GM18858 (cell line): ENCODE data around the gene KLF11.

Experiments used
- ATAC-seq: cut with Tn5 transposase; IDR thresholded peaks from one replicate; pipeline ENCODE4 v1.9.1; 2021; ENCODE audit not compliant: unreplicated experiment

KLF11 gene

DNA sequence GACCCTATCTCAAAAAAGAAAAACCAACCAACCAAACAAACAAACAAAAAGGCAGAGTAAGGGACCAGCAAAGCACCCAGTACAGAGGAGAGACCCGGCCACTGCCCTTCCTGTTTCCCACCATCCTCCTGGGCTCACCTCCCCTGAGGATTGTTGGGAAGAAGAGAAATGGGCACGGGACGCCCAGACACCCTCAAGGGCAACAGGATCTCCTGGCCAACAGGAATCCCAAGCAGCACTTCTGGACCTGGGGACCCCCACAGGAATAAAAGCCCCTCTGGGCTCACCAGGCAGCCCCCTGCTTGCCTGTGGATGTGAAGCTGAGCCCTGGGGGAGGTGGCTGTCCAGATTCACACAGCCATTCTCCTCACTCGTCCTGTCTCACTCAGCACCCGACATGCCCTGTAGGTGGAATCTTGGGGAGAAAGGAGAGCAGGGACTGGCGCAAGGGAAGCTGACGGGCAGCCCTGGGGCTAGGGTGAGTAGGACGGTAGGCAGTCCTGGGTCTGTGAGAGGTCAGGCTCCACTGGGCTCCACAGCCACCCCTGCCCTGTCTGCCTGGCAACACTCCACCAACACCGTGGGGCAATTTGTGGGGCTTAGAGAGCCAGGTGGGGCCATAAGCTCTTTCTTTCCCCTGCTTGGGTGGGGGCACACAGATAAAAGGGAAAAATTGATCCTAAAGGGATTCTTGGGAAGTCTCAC is 18.0 kb downstream of the KLF11 start:
- ATAC-seq = no peak

DNA sequence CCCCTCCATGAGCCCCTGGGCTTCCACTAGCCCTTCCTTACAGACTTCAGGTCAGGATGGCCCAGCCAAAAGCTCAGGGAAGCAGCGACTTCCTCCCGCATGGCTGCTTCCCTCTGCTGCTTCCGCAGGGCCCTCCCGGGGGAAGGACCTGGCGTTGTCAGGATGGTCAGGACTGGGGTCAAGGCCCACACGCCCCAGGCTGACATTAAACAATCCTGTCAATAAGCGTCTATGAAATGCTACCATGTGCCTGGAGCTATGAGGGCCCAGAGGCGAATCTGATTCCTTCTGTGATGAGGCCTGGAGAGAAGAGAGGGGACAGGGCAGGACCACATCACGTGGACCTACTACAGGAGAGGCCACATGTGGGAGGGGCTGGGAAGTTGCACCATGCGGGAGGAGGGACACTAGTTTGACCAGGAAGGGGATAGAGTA is 19.6 kb downstream of the KLF11 start:
- no peak for ATAC-seq

DNA sequence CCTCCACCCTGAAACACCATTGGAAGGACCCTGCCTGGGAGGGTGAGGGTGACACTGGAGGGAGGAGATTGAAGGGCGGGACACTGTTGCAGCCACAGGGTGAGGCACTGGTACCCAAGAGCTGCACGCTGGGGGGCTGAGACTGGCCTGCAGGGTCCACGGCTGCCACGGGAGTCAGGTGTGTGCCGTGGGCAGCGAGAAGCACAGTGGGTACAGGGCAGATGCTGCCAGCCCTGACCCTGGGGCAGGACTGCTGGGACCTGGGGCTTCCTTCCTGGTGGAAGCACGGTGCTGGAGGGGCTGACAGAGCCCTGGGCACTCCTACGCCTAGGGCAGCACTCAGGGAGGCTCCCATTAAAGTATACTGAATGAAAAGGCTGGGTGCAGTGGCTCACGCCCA is 20.2 kb downstream of the KLF11 start:
- no peak for ATAC-seq

DNA sequence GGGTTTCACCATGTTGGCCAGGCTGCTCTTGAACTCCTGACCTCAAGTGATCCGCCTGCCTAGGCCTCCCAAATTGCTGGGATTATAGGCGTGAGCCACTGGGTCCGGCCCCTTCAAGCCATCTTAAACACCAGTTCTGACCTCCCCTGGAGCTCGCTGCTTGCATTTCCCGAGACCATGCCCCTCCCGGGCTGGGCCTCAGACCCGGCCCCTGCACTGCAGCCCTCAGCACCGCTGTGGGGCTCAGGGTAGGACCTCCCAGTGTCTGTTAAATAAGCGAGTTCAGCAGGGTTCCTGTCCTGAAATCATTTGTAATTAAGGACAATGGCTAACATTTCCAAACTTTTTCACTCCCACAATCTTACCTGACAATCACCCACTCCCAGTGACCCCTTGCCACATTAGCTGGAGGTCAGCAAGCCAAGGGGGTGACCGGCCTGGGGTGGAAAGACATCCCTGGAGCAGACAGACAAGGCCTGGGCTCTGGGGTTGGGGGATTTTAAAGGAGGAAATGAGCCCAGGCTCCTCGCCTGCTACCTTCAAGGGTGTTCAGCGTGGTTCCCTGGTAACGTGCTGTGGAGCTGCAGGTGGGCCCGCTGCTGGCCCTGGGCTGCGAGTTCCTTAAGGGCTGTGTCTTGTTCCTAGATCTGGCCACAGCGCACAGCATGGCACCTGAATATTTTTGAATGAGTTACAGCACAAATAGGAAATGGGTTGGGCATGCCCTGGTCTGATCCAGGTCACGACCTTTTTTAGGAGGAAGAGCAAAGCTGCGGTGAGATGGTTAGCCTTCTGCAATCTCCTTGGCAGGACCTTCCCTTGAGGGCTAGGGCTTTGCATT is 21.8 kb downstream of the KLF11 start:
- no peak for ATAC-seq

DNA sequence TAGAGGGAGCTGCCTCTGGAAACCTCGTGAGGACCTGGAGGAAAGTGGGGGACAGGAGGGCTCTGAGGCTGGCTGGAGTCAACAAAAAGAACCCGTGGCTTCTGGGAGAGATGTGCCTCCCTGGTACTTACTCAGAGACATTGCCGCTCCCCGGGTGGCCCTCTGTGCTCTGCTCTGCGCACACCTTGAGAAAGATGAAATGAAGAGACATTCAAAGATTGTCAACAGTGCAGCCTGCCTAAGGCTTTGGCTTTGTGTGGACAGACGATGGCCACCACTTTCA is 22.4 kb downstream of the KLF11 start:
- no peak for ATAC-seq

DNA sequence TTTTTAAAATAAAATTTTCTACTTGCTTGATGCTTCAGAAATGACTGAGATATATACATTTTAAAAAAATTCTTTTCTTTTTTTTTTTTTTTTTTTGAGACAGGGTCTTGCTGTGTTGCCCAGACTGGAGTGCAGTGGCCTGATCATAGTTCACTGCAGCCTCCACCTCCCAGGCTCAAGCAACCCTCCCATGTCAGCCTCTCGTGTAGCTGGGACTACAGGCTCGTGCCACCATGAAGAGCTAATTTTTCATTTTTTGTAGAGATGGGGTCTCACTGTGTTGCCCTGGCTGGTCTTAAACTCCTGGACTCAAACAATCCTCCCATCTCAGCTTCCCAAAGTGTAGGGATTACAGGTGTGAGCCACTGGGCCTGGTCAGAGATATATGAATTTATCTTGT is 24.0 kb downstream of the KLF11 start:
- ATAC-seq = no peak

DNA sequence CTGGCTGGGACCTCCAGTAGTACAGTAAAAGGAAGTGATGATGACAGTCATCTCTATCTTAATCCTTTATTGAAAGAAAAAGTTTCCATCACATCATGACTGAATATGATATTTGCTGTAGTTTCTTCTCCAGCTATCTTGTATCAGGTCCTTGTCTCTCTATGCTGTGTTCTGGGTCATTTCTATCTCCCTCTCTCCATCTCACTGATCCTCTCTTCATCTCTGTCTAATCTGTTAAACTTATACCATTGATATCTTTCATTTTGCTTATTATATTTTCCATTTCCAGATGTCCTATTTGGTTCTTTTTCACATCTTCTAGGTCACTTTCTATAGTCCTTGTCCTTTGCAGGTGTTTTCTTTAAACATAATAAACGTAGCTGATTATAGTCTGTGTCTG is 24.5 kb downstream of the KLF11 start:
- ATAC-seq = no peak

DNA sequence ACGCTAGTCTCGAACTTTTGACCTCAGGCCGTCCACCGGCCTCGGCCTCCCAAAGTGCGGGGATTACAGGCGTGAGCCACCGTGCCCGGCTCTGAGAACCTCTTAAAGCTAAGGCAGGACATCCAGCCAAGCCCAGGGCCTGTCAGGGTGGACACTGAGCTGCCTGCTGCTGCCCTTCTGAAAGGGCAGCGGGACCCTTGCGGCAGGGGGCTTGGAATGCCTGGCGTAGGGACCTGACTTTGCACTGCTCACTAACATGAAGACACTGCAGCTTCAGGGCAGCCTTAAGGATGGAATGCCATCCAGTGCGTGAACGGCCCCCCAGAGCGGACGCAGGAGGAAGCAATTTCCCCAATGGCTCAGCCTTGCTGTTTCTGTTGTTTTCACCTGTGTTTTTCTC is 27.8 kb downstream of the KLF11 start:
- ATAC-seq = no peak

DNA sequence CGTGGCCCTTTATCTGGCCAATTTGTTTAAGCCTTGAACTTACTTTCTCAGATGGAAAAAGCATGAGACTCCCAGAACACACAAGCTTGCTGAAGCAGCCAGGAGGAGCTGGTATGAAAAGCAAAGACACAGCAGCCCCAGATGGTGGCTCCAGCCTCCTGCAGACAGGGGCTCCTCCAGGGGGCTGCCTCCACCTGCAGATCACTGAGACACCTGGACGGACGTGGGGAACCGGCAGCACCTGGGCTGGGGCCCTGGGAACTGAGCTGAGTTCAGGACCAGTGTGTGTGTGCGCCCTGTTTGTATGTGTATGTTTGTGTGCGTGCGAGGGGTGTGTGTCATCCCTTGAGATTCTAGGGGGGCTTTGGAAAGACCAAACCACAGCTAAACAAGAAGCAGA is 28.2 kb downstream of the KLF11 start:
- no peak for ATAC-seq

DNA sequence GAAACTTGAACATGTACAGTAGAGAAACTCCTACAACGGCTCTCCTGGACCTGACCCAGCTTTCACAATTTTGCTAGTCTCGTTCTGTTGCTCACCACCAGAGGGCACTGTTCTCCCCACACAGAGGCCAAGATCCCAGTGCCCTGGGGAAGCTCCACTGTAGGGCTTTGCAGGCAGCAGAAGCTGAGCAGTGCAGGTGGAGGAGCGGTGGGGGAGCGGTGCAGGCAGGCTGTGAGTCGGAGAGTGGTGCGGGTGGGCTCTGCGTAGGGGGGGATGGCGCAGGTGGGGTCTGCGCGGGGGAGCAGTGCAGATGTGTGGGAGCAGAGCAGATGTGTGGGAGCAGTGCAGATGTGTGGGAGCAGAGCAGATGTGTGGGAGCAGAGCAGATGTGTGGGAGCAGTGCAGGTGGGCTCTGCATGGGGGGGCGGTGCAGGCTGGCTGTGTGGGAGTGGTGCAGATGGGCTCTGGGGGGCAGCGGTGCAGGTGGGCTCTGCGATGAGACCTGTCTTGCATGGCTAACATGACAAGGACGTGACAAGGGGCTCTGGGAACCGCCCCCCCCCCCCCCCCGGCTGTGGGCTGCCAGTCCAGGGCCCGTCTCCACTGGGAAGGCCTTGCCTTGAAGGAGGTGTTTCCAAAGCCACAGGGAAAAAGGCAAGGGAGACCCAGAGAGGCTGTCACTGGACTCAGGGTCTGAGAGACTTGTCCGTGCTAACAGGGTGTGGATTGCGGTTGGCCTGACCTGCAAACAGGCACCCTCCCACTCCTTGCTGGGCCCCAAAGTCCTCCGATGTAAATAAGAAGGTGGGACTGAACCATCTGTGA is 29.5 kb downstream of the KLF11 start:
- ATAC-seq = peak; percentile 63

DNA sequence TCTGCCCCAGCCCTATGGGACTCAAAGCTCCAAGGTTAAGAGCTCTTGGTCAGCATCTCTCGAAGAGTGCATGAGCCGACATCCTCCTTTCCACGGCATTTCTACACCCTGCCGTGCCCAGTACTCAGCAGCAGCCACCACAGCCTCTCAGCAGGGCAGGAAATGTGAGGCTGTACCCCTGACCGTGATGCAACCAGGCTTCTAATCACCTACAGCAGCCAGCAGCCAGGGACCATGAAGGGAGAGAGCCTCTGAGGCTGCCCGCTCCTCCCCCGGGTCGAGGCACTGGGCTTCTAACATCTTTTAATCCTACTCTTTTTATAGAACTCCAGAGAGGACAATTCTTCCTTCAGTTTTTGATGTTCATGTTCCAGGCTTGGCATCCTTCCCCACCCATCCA is 30.4 kb downstream of the KLF11 start:
- ATAC-seq = no peak

DNA sequence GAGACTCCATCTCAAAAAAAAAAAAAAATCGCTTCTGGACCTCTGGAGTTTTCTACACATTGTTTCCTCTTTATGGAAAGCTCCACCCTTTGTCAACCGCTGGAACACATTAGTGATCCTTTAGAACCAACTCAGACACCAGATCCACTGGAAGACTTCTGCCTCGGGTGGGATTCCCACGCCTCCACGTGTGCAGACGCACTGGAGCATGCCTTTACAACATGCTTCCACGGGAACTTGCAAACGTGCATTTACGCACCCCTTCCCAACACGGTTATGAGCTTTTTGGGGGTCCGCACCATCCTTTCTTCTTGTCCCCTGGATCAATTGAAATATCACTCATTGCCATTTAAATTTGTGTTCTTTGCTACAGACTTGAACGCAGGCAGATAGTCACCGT is 31.8 kb downstream of the KLF11 start:
- ATAC-seq = no peak

DNA sequence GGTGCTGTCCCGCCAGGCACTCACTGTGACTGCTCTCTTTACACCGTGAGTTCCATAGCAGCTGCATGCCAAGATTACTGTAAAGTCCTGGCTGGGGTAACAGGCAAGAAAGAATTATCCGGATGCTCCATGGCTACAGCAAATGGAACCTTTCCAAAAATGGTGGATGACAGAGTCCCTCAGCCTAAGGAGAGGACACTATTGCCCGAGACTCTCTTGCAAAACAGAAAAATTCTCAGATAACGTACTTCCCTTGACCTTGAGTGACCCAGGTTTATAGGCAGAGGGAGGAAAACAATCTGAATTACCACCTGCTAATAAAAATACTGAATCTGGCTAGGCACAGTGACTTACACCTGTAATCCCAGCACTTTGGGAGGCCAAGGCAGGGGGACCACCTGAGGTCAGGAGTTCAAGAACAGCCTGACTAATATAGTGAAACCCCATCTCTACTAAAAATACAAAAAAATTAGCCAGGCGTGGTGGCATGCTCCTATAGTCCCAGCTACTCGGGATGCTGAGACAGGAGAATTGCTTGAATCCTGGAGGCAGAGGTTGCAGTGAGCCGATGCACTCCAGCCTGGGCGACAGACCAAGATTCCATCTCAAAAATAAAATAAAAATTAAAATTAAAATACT is 32.3 kb downstream of the KLF11 start:
- ATAC-seq = no peak

DNA sequence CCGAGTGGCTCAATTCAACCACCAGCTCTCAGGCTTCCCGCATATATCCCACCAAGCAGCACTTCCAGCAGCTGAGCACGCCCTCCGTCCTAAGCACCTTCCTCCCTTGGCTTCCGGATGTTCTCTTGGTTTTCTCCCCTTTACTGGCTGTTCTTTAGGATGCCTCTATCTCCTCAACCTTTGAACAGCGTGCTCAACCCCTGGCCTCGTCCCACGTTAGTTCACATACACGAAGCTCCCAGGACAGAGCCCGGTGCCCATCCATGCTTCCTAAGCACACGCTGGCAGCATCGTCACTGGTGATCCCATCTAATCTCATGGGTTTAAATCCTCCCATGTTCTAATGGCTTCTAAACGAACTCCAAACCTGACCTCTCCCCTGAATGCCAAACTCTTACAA is 33.2 kb downstream of the KLF11 start:
- no peak for ATAC-seq

DNA sequence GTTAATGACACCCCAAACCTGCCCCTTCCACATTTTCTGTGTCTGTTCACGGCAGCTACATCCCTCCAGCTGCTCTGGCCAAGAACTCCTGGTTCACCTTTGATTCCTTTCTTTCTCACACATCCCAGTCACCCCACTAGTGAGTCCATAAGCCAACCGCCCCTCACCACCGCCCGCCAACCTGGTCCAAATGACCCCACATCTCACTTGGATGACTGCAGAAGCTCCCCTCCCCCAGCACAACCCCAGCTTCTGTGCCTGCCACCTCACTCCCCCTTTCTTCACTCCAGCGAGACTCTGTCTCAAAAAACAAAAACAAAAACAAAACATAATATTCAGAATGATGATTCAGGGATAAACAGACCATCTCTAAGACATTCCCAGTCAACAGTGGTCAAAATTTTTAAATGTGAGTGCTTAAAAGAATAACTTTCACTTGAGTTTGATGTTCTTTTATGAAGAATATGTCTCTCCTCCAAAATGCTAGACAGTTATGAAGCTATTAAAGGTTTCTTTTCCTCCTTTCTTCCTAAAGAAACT is 33.7 kb downstream of the KLF11 start:
- ATAC-seq = no peak

DNA sequence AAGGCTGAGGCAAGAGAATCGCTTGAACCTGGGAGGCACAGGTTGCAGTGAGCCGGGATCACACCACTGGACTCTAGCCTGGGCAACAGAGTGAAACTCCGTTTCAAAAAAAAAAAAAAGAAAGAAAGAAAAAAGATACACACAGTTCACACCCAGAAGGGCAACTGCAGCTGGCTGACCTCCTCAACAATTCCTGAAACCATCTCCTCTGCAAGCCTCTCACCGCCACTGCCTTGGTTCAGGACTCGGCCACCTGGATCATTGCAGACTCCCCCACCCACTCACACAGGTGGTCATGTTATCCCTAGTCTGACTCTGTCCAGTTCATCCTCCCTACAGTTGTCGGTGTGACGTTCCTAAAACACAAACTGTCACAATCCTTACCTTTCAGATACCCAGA is 34.7 kb downstream of the KLF11 start:
- ATAC-seq = no peak

DNA sequence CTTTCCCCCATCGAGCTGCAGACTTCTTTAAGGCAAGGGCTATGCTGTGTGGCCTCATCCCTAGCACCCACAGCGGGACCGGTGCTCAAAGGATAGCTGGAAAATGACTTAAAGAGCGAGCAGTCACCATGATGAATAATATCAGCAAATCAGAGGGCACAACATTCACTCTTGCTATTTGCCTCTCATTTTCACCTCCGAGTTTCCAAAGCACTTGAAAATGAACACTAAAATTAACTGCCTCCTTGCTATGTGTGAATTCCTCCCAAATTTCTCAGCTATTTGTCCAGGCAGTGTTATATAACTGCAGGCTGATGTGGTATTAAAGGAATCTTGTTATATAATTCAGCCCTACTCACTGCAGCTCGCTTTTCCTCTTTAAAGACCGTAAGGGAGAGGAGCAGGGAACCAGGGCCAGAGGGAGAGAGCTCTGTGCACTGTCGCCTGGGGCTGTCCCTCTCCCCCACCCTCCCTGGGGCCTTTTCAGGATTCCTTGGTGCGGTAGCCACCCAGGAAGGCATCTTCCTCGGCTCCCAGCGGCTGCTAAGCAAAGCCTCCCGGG is 35.4 kb downstream of the KLF11 start:
- no peak for ATAC-seq

DNA sequence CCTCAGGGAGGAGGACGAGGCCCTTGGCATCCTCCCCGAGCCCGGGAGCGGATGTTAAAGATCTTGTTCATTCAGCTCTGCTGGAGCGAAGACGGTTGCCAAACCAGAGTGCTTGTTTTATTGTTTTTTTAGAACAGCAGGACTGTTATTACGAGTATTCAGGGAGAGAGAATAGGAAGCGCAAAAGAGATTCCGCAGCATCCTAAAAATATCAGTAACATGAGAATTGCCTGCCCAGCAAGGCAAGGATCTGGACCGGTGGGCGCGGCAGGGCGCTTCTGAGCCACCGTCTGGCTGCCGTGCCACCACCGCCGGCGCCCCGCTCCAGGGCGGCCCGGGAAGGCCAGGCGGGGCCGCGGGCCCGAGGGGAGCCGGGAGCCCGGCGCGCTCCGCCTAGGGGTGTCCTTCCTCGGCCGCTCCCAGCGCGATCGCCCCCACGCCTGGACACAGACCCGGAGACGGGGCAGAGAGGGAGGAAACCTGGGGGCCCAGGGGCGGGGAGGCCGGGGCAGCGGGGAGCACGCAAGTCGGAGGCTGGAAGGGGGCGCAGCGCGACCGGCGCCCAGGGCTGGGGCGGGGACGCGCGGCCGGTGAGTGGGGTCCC is 36.0 kb downstream of the KLF11 start:
- ATAC-seq = no peak

DNA sequence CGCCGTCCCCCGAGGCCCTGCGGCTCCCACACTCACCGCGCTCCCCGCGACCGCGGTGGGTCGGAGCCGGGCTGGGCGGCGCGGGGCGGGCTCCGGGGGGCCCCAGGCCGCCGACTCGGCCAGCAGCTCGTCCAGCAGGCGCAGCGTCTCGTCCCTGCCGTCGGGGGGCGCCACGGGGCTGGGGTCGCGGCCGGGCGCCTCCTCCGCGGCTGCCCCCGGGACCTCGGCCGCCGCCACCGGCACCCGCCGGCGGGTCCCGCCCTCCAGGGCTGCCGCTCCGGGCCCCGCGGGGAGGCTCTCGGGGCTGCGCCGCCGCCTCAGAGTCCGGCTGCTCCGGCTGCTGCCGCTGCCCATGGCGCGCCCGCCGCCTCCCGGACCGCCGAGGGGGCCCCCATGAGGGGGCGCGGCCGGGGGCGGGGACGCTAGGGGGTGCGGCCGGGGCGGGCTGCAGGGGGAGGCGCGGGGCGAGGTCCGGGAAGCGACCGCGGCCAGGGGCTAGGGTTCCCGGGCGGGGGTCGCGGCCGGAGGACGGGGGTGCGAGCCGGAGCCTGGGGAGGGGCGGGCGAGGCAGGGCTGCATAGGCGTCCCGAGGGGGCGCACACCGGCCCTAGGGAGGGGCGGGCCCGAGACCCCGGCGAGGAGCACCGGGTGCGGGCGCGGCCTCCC is 36.7 kb downstream of the KLF11 start, which contains the start of gene CYS1:
CYS1 (minus strand) TSS at position 542 of the 666 bp plus-strand sequence; CDS start at position 354, 188 bp downstream.
- no peak for ATAC-seq
